H1 (cell line): ENCODE results near the gene STAC.

Experiments used
- CHD2 ChIP-seq: IDR thresholded peaks from 2 replicates; pipeline ENCODE4 v1.6.1; 2012; ENCODE audit warnings: low read length, improper control_type of control experiment
- YY1 ChIP-seq: IDR thresholded peaks from 2 replicates; pipeline ENCODE4 v1.6.1; 2011; ENCODE audit warnings: low read depth, mild to moderate bottlenecking, low read length
- TF ChIP-seq, protein P1 (sequence below), 3 experiments: IDR thresholded peaks; 1 replicate in 2 of 3; 2 replicates in 1 of 3; pipeline versions ENCODE4 v1.5.1 to v1.6.1; 2011; ENCODE audit warnings: low read length in 3 of 3, mild to moderate bottlenecking in 3 of 3, inconsistent platforms in 2 of 3, low read depth in 1 of 3, moderate library complexity in 1 of 3; ENCODE audit not compliant: insufficient read depth in 1 of 3; ENCODE audit errors: control extremely low read depth in 1 of 3

- TF ChIP-seq CHD2 (no peak), YY1 (no peak)
- TF ChIP-seq, protein P1, sequence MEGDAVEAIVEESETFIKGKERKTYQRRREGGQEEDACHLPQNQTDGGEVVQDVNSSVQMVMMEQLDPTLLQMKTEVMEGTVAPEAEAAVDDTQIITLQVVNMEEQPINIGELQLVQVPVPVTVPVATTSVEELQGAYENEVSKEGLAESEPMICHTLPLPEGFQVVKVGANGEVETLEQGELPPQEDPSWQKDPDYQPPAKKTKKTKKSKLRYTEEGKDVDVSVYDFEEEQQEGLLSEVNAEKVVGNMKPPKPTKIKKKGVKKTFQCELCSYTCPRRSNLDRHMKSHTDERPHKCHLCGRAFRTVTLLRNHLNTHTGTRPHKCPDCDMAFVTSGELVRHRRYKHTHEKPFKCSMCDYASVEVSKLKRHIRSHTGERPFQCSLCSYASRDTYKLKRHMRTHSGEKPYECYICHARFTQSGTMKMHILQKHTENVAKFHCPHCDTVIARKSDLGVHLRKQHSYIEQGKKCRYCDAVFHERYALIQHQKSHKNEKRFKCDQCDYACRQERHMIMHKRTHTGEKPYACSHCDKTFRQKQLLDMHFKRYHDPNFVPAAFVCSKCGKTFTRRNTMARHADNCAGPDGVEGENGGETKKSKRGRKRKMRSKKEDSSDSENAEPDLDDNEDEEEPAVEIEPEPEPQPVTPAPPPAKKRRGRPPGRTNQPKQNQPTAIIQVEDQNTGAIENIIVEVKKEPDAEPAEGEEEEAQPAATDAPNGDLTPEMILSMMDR (IDR thresholded peaks at IDR 0.05; ENCODE audit: control extremely low read depth in 1 of 3, insufficient read depth in 1 of 3, low read depth in 1 of 3, low read length in 3 of 3): no peak
These were observed 194.9 kb downstream of the STAC start for GRCh38 chr3:36575241-36575640.
